ENCODE data around the gene AGPAT2.
A peak's percentile ranks its signal among the peaks of the same experiment; 100 is the strongest.

AGPAT2 gene

DNA sequence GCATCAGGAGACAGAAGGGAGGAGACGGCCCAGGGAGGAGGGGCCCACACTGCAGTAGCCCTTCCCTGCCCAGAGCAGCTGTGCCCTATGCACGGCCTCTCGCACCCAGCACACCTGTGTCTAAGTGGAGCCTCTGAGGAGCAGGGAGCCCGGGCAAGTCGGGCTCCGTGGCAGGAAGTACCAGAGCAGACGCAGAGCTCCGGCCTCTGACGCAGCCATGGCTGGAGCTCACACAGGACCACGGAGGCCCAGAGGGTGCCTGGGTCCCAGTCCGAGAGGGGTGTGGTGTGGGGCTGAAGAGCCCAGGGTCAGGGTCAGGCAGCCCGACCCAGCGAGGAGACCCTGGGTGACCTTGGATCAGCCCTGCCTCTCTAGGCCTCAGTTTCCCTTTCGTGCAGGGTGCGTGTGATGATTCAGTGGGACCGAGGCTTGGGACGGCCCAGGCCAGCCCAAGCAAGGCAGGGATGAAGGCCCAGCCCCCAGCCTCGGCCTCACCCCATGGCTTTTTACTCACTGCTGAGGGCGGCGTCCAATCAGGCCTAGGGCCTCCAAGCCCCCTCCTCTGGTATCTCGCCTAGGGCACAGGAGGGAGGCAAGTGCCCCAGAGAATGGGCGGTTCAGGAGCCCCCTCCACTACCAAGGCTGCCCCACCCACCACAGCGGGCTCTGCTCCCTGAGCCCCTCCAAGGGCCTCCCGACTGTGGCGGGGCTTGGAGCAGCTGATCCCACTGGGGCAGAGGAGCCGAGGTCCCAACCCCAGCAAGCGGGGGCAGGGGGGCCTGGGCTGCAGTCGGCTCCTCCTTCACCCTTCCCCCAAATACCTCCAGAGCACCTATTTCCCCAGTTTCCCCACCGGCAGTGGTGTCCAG lies 4.3 kb upstream of the AGPAT2 start:
- DNase-seq (ENCODE audit: low read depth) = no peak
- H3K4me3 ChIP-seq (ENCODE audit: low read depth, low read length) = no peak overlapping the region
- TF ChIP-seq, protein P1, sequence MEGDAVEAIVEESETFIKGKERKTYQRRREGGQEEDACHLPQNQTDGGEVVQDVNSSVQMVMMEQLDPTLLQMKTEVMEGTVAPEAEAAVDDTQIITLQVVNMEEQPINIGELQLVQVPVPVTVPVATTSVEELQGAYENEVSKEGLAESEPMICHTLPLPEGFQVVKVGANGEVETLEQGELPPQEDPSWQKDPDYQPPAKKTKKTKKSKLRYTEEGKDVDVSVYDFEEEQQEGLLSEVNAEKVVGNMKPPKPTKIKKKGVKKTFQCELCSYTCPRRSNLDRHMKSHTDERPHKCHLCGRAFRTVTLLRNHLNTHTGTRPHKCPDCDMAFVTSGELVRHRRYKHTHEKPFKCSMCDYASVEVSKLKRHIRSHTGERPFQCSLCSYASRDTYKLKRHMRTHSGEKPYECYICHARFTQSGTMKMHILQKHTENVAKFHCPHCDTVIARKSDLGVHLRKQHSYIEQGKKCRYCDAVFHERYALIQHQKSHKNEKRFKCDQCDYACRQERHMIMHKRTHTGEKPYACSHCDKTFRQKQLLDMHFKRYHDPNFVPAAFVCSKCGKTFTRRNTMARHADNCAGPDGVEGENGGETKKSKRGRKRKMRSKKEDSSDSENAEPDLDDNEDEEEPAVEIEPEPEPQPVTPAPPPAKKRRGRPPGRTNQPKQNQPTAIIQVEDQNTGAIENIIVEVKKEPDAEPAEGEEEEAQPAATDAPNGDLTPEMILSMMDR (IDR thresholded peaks at IDR 0.05; ENCODE audit: low read depth, low read length, missing control alignments) = no peak

DNA sequence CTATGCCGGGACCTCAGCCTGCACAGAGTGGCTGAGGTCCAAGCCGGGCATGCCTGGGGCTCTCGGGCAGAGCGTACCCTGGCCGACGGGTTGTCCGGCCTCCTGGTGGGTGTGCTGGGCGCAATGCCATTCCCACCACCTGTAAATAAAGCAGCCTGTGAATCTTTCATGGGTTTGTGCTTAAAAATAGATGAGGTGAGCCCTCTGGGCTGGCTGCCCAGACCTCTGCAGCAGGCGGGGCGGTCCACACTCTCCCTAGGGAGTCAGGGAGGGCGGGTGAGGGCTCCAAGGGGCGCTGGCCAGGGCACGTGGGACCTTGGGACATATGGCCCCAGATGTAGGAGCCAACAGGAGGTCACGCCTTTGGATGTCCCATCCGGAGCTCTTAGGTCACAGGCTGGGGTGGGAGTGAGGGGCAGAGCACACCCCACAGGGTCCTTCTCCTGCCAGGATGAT lies 3.6 kb upstream of the AGPAT2 start:
- TF ChIP-seq, protein P1 (IDR thresholded peaks at IDR 0.05; ENCODE audit: low read depth, low read length, missing control alignments) = no peak
- DNase-seq (ENCODE audit: low read depth) = no peak
- no peak overlapping the region for H3K4me3 ChIP-seq (ENCODE audit: low read depth, low read length)

DNA sequence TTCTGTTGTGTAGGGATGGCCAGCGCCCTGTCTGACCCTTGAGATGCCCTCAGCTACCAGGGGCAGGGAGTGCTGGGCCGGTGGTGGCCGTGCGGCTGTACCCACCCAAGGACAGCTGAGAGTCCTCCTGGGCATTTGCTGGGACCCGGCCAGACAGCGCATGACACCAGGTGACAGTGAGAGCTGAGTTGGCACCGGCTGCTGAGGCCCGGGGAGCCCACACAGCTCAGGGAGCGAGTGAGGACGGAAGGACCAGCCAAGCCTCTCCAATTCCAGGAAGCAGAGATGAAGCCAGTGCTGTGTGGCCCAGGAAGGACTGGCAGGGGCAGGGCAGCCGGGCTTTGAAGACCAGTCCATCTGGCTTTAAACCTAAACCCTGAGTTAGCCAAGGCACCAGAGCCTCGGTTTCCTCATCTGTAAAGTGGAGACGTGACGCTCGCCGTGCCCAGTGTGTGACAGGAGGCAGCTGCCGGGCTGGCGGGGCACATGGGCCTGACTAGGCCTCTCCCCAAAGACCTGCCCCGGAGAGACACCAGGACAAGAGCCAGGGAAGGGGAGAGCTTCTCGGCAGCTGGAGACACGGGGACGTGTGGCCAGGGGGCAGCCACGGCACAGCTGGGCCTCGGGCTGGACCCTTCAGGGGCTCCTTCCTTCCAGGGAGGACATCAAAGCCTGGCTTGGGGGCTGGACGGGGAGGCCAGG lies 3.0 kb upstream of the AGPAT2 start:
- DNase-seq (ENCODE audit: low read depth) = no peak
- TF ChIP-seq, protein P1 (IDR thresholded peaks at IDR 0.05; ENCODE audit: low read depth, low read length, missing control alignments) = no peak
- H3K4me3 ChIP-seq (ENCODE audit: low read depth, low read length) = no peak overlapping the region

DNA sequence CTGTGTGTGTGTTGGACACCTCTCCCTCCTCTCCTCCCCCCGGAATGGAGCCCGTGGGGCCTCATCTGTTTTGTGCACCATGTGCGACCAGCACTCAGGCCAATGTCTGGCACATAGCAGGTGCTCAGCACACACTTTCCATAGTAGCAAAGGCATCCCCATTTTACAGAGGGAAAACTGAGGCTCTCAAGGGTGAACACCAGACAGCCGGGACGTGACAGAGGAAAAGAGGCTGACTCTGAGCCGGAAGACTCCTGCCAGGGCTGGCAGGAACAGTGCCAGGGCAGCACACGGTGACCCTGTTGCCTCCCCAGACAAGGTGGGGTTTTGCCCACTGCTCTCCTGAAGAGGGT lies 1.8 kb upstream of the AGPAT2 start:
- no peak for DNase-seq (ENCODE audit: low read depth)
- TF ChIP-seq, protein P1 (IDR thresholded peaks at IDR 0.05; ENCODE audit: low read depth, low read length, missing control alignments) = no peak

DNA sequence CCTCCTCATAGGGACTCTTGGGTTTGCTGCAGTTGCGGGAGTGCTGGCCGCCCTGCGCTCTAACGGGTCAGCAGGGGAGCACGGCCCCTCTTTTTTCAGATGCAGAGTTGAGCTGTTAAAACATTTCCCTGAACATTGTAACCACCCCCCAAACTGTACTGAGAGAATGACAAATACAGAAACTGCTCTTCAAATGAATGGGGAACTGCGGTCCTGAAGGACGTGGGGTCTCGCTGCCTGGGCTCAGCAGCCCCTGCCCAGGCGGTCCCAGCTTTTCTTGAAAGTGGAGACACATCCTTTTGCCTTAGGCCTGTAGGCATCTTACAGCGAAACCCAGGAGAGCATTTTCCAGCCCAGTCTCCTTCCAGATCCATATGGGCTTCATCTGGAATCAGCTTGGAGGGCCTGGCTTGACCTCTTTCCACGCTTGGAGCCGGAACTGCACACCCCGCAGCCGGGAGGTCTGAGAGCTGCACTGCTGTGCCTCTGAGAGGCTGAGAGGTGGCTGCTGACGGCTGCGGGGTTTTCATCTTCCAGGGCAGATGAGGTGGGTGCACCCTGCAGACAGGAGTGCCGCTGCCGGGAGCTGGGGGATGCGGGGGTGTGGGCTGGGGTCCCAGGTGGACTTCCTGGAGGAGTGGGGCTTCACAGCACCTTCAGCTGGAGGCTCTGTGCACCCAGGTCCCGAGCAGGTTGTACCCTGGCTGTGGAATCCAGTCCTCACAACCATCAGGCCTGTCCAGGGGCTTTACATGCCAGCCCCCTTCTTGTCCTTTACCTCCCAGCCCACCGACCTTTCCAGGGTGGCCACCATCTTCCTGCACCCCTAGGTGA lies 1.2 kb upstream of the AGPAT2 start:
- TF ChIP-seq, protein P1 (IDR thresholded peaks at IDR 0.05; ENCODE audit: low read depth, low read length, missing control alignments) = no peak
- no peak overlapping the region; the same call in 1 of the 2 replicates for H3K4me3 ChIP-seq (ENCODE audit: low read depth, low read length)
- DNase-seq (ENCODE audit: low read depth) = no peak

More for the DNA sequence above, 1.8 kb upstream of the AGPAT2 start:
- no peak overlapping the region for H3K4me3 ChIP-seq (ENCODE audit: low read depth, low read length)

DNA sequence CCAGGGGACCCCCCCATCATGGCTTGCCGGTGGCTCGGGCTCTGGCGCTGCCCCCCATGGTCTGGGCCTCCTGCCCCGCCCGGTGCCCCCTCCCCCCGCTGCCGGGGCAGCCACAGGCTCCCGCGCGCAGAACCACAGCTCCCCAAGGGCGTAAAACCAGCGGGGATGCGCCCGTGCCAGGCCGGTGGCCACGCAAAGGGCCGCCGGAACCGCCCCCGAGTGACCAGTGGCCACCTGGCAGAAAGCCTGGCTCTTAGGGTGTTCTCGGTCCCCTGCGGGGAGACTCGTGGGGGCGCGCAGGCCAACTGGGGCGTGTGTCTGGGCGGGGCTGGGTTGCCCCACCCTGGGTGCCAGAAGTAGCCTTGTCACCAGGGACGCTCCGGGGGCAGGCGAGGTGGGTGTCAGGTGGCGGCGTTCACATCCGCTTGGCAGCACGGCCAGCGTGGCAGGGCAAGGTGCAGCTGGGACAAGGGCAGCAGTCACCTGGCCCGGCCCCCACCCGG lies 515 bp upstream of the AGPAT2 start:
- peak overlapping the region; percentile 48 for H3K4me3 ChIP-seq (ENCODE audit: low read depth, low read length)
- TF ChIP-seq, protein P1 (IDR thresholded peaks at IDR 0.05; ENCODE audit: low read depth, low read length, missing control alignments) = no peak
- DNase-seq (ENCODE audit: low read depth) = no peak
